Heart left ventricle (tissue), 16 donors: Measurements from ENCODE around the gene SCN1B. TPM values are rescaled to one million over a fixed set of nuclear protein-coding genes. Genes with fewer than 3 reads are reported as not detected.

ENCODE experiments used
- ATAC-seq, 4 donors: fragments of 200-7000 bp; cut with Tn5 transposase; one replicate each; pipeline ENCODE4 v1.9.1; 2020 to 2022; ENCODE audit warnings: moderate library complexity in 4 of 4, mild to moderate bottlenecking in 3 of 4, moderate number of reproducible peaks in 1 of 4
- DNase-seq, 5 donors: peaks; one replicate each; pipeline ENCODE4 v3.0.0-alpha.2; 2020
- H3K27ac ChIP-seq, 12 donors: fragments of 200-600 bp; sonication (generic) in 4 of 12; one replicate each; pipeline versions ENCODE4 v1.5.0 to v1.8.0; 2016 to 2022; ENCODE audit warnings: mild to moderate bottlenecking in 2 of 12
- H3K27me3 ChIP-seq, 9 donors: fragments of 200-600 bp; sonication (generic) in 2 of 9; one replicate each; pipeline versions ENCODE4 v1.5.1 to v1.8.0; 2016 to 2022; ENCODE audit warnings: mild to moderate bottlenecking in 3 of 9
- H3K36me3 ChIP-seq, 9 donors: fragments of 200-600 bp; sonication (generic) in 2 of 9; one replicate each; pipeline versions ENCODE4 v1.5.0 to v1.8.0; 2018 to 2022; ENCODE audit warnings: mild to moderate bottlenecking in 2 of 9
- H3K4me1 ChIP-seq, 12 donors: fragments of 200-600 bp; sonication (generic) in 4 of 12; one replicate each; pipeline versions ENCODE4 v1.5.0 to v1.8.0; 2016 to 2022; ENCODE audit warnings: mild to moderate bottlenecking in 3 of 12
- H3K4me3 ChIP-seq, 12 donors: fragments of 200-600 bp; sonication (generic) in 4 of 12; one replicate each; pipeline versions ENCODE4 v1.5.0 to v1.8.0; 2017 to 2022; ENCODE audit warnings: mild to moderate bottlenecking in 9 of 12, moderate library complexity in 4 of 12
- H3K9me3 ChIP-seq, 12 donors: fragments of 200-600 bp; sonication (generic) in 4 of 12; one replicate each; pipeline versions ENCODE4 v1.5.0 to v1.8.0; 2016 to 2022; ENCODE audit warnings: mild to moderate bottlenecking in 1 of 12
- CTCF ChIP-seq, 12 donors: fragments of 200-600 bp; sonication (generic) in 4 of 12; IDR thresholded peaks; one replicate each; pipeline versions ENCODE4 v1.5.0 to v1.8.0; 2018 to 2022; ENCODE audit warnings: antibody characterized with exemption in 12 of 12, mild to moderate bottlenecking in 5 of 12
- POLR2A ChIP-seq, 2 donors: fragments of 450-650 bp; IDR thresholded peaks; one replicate each; pipeline ENCODE4 v1.6.1; 2017; ENCODE audit warnings: antibody characterized with exemption in 2 of 2, mild to moderate bottlenecking in 2 of 2, moderate library complexity in 2 of 2
- WGBS, 4 donors: extraction: QIAGEN DNeasy Blood & Tissue Kit in 2 of 4; methylation state at CpG; one replicate each; pipeline versions ENCODE4 v1.1.5 to v1.1.7; 2013 to 2018; 5-methylcytosine and 5-hydroxymethylcytosine counted together
- intact Hi-C, 10 donors: fragments of 100-400 bp; cut with DNase I; formaldehyde crosslinking; loops; one replicate each; pipeline versions ENCODE4 v1.11.1 to v1.14.2; 2022
- polyA plus RNA-seq, 2 donors: library from polyadenylated mRNA; stranded (reverse); fragments of 200-250 nt; gene quantifications; one replicate each; pipeline ENCODE4 v1.2.3, GENCODE V29; 2013
- total RNA-seq, 9 donors: library from RNA; depleted of rRNA in 2 of 9; stranded (reverse); fragments of >200 nt in 2 of 9; fragmentation: NEBNext Ultra II Directional in 3 of 9; extraction: Animal tissue kit (Norgen Biotek cat#: 25700) in 3 of 9; gene quantifications; one replicate each; pipeline versions ENCODE4 v1.1.0 to v1.2.4, GENCODE V29; 2016 to 2023
- donor health status: ischemic (EF 13 %, LVEDD 7.1; RV severe dilation, severe dysfunction).
- donor health status: healthy with polysubstance abuse.
- donor health status: DM: no; HTN: yes; CAD: no.
- donor health status: DM: no; HTN: no; CAD: no.
- donor health status: ischemic (EF 25% LVEDD 6.9; RV normal size, moderate dysfunction).
- donor health status: ischemic (EF 25% LVEDD 5.7; RV mildly dilated, moderate dysfunction).
- donor health status: healthy.
- donor health status: DM: yes; HTN: yes; CAD: no.
- donor health status: ischemic (EF 35%, LVEDD 5.7; RV mildly dilated, moderate dysfunction).
- donor health status: nonischemic (EF 11% LVEDD 7.7; RV severe dilation, severe dysfunction).
- donor health status: DM: yes; HTN: yes; CAD: no.
- donor health status: PGD.
- donor health status: ischemic (EF 29% LVEDD 5.4; RV normal size, mild dysfunction).
- donor health status: nonischemic (EF 23%, LVEDD 6.1; RV moderate dilation, normal function).

The SCN1B gene
- total and polyA plus RNA-seq, 11 donors, result 19.7 to 68.3 (median 32.4) TPM

GRCh38 chr19:35063940-35064818 is 33.9 kb downstream of the SCN1B start:
- peaks cover 0 to 5% (median 0%) of the 10 kb centered on the region in 12 donors for H3K4me1 ChIP-seq
- TF ChIP-seq POLR2A (IDR thresholded peaks at IDR 0.05) (no peak), CTCF (IDR thresholded peaks at IDR 0.05) (no peak)
- no peak overlapping the region for H3K4me3 ChIP-seq
- no peak overlapping the region for H3K27ac ChIP-seq
- ATAC-seq (no peak), DNase-seq (peak in 1 of 5 donors; percentile 18)
- peaks cover 0 to 3% (median 0%) of the 10 kb centered on the region in 12 donors for H3K9me3 ChIP-seq
- 80 to 86% (median 81%) methylated on average over 9 to 10 of the region's 10 CpGs for WGBS, 4 donors
- intact Hi-C loops, result loop anchor here in 3 of 10 donors (10.0 kb wide), 1 partner anchor 71 kb away; the partner anchor contains the start of genes FXYD1 (in 3 of the 3) and LGI4 (in 3 of the 3)
- H3K36me3 ChIP-seq, result no peaks in the 10 kb centered on the region
- no peaks in the 10 kb centered on the region for H3K27me3 ChIP-seq

- intact Hi-C loops, result loop anchor here in 8 of 10 donors (5.0 to 10.0 kb wide), 3 partner anchors 67 to 72 kb away; partner anchors contain the start of genes FXYD1 (in 6 of the 8) and LGI4 (in 6 of the 8)
- Histone ChIP-seq H3K4me1 (peaks cover 0 to 5% (median 0%) of the 10 kb centered on the region in 12 donors), H3K4me3 (no peak overlapping the region), H3K36me3 (no peaks in the 10 kb centered on the region), H3K9me3 (peaks cover 0 to 10% (median 3%) of the 10 kb centered on the region in 12 donors), H3K27me3 (no peaks in the 10 kb centered on the region), H3K27ac (no peak overlapping the region)
- TF ChIP-seq CTCF (IDR thresholded peaks at IDR 0.05) (no peak), POLR2A (IDR thresholded peaks at IDR 0.05) (no peak)
- DNase-seq, result peak in 1 of 5 donors; percentile 22
- 89 to 92% (median 90%) methylated on average over 6 to 10 of the region's 10 CpGs for WGBS, 4 donors
- ATAC-seq, result no peak
Measured at GRCh38 chr19:35065574-35065973, 35.3 kb downstream of the SCN1B start.

- no peak for ATAC-seq
Measured at GRCh38 chr19:35066121-35066520, 35.9 kb downstream of the SCN1B start.

More at GRCh38 chr19:35066121-35066520, 35.9 kb downstream of the SCN1B start:
- Histone ChIP-seq H3K4me3 (no peak overlapping the region), H3K36me3 (no peaks in the 10 kb centered on the region), H3K27ac (no peak overlapping the region), H3K9me3 (peaks cover 0 to 16% (median 6%) of the 10 kb centered on the region in 12 donors), H3K4me1 (peaks cover 0 to 5% (median 0%) of the 10 kb centered on the region in 12 donors), H3K27me3 (no peaks in the 10 kb centered on the region)
- TF ChIP-seq POLR2A (IDR thresholded peaks at IDR 0.05), result no peak
- TF ChIP-seq CTCF (IDR thresholded peaks at IDR 0.05), result no peak
- 90 to 94% (median 92%) methylated on average over 15 of the region's 15 CpGs for WGBS, 4 donors
- intact Hi-C loops, result loop anchor here in 8 of 10 donors (5.0 to 10.0 kb wide), 3 partner anchors 66 to 71 kb away; partner anchors contain the start of genes FXYD1 (in 6 of the 8) and LGI4 (in 6 of the 8)
- peak in 1 of 5 donors; percentile 51 for DNase-seq
